ENCODE data around the gene GRHL1. TPM values are rescaled to one million over a fixed set of nuclear protein-coding genes. Genes with fewer than 3 reads are reported as not detected.

GRHL1 gene
- total RNA-seq, 1 experiment from 2014 or later: 1.9 TPM

Other genes starting within 250 kb of the GRHL1 start
- 25.6 and 26.7 TPM in 2 replicates for gene TAF1B, start 108.2 kb upstream of the GRHL1 start, total RNA-seq (2014; rRNA removed; shearing (Covaris generic))
- 10.9 and 11.0 TPM in 2 replicates for gene KLF11, start 91.9 kb downstream of the GRHL1 start, total RNA-seq (2014; rRNA removed; shearing (Covaris generic))
- gene CYS1, start 128.7 kb downstream of the GRHL1 start, total RNA-seq (2014; rRNA removed; shearing (Covaris generic)): 0.27 and 0.29 TPM in 2 replicates
- 38.9 and 46.9 TPM in 2 replicates for gene RRM2, start 171.0 kb downstream of the GRHL1 start, total RNA-seq (2014; rRNA removed; shearing (Covaris generic))

All from SK-MEL-5 (cell line).